Endothelial cell of umbilical vein (primary cell): ENCODE measurements around the gene ADORA2A. TPM values are rescaled to one million over a fixed set of nuclear protein-coding genes. Genes with fewer than 3 reads are reported as not detected.

ENCODE experiments used
- BruUV-seq: library from RNA; stranded (reverse); fragments of 400-500 nt; replicated peaks from 2 replicates; lab custom pipeline; 2021; lab: Mats Ljungman, UMichigan
- CTCF ChIA-PET: fragments of 300-600, 350-600 bp; sonication (Branson Sonifier 250); formaldehyde crosslinking; loops from one replicate; lab custom pipeline; 2021; ENCODE audit warnings: antibody characterized with exemption, inconsistent platforms; lab: Charles Lee
- POLR2A ChIA-PET: fragments of 300-600, 350-600 bp; sonication (Branson Sonifier 250); formaldehyde crosslinking; loops from one replicate; lab custom pipeline; 2021; ENCODE audit warnings: antibody characterized with exemption, inconsistent platforms; lab: Charles Lee
- DNase-seq: peaks from one replicate; pipeline ENCODE4 v3.0.0-alpha.2; 2011; ENCODE audit warnings: low read depth, low spot score
- FAIRE-seq: peaks from 2 replicates; lab custom pipeline; 2011; peaks lifted over from hg19 to GRCh38; lab: Jason Lieb, UNC
- H2AFZ ChIP-seq: 2 replicates; pipeline ENCODE4 v1.6.0; 2012; ENCODE audit warnings: low read depth, low read length, control low read depth, inconsistent platforms
- H3K27ac ChIP-seq: 2 replicates; pipeline ENCODE4 v1.5.1; 2011; ENCODE audit warnings: low read depth, mild to moderate bottlenecking, control low read depth, low read length, moderate library complexity; ENCODE audit not compliant: insufficient read depth
- H3K27me3 ChIP-seq, 2 experiments: 2 replicates each; pipeline versions ENCODE4 v1.6.0 to v1.6.1; 2011; ENCODE audit warnings: low read length in 2 of 2, mixed read lengths in 1 of 2; ENCODE audit not compliant: control insufficient read depth in 2 of 2, insufficient read depth in 2 of 2
- H3K36me3 ChIP-seq, 2 experiments: 2 replicates in 1 of 2; 3 replicates in 1 of 2; pipeline ENCODE4 v1.5.1; 2011; ENCODE audit warnings: low read length in 2 of 2, mild to moderate bottlenecking in 1 of 2, moderate library complexity in 1 of 2; ENCODE audit not compliant: control insufficient read depth in 2 of 2, insufficient read depth in 2 of 2; ENCODE audit errors: extremely low read depth in 1 of 2
- H3K4me1 ChIP-seq: 3 replicates; pipeline ENCODE4 v1.5.1; 2011; ENCODE audit warnings: mild to moderate bottlenecking, low read length; ENCODE audit not compliant: control insufficient read depth, insufficient read depth; ENCODE audit errors: extremely low read depth
- H3K4me2 ChIP-seq: 2 replicates; pipeline ENCODE4 v1.6.1; 2011; ENCODE audit warnings: low read length, control low read depth, mixed read lengths; ENCODE audit not compliant: insufficient read depth
- H3K4me3 ChIP-seq, 3 experiments: fragments of 200-600 bp in 1 of 3; sonication (generic), shearing (Covaris generic) in 1 of 3; replicated peaks in 1 of 3; 2 replicates each; pipeline ENCODE4 v1.5.1; 2011 to 2016; ENCODE audit warnings: control low read depth in 3 of 3, low read length in 3 of 3, mild to moderate bottlenecking in 2 of 3, inconsistent platforms in 1 of 3, low read depth in 1 of 3, moderate library complexity in 1 of 3; ENCODE audit not compliant: insufficient read depth in 1 of 3
- H3K79me2 ChIP-seq: 2 replicates; pipeline ENCODE4 v1.6.0; 2012; ENCODE audit warnings: low read length, inconsistent platforms; ENCODE audit not compliant: control insufficient read depth, insufficient read depth
- H3K9ac ChIP-seq: replicated peaks from 2 replicates; pipeline ENCODE3; 2011; ENCODE audit warnings: low read length, control low read depth; ENCODE audit not compliant: insufficient read depth; ENCODE audit errors: extremely low read depth
- H3K9me1 ChIP-seq: replicated peaks from 3 replicates; pipeline ENCODE4 v1.6.0; 2011; ENCODE audit warnings: mild to moderate bottlenecking, low read length; ENCODE audit not compliant: control insufficient read depth, insufficient read depth; ENCODE audit errors: extremely low read depth
- H3K9me3 ChIP-seq: replicated peaks from 2 replicates; pipeline ENCODE4 v1.5.1; 2012; ENCODE audit warnings: low read length, inconsistent platforms; ENCODE audit not compliant: control insufficient read depth, insufficient read depth
- H4K20me1 ChIP-seq: replicated peaks from 2 replicates; pipeline ENCODE3; 2011; ENCODE audit warnings: mild to moderate bottlenecking, low read length; ENCODE audit not compliant: control insufficient read depth, insufficient read depth; ENCODE audit errors: extremely low read depth
- CTCF ChIP-seq, 2 donors: IDR thresholded peaks; 1 replicate in 1 of 2; 2 replicates in 1 of 2; pipeline ENCODE4 v1.5.1; 2011; ENCODE audit warnings: low read length in 2 of 2, mild to moderate bottlenecking in 2 of 2, moderate library complexity in 2 of 2, control low read depth in 1 of 2, inconsistent platforms in 1 of 2, low read depth in 1 of 2; ENCODE audit not compliant: insufficient read depth in 1 of 2; ENCODE audit errors: extremely low read depth in 1 of 2
- GATA2 ChIP-seq: IDR thresholded peaks from 2 replicates; pipeline ENCODE4 v1.7.0; 2011; ENCODE audit warnings: low read depth, mild to moderate bottlenecking, moderate library complexity, mixed read lengths, low read length; ENCODE audit not compliant: insufficient read length, insufficient read depth
- JUN ChIP-seq: IDR thresholded peaks from 2 replicates; pipeline ENCODE4 v1.6.1; 2011; ENCODE audit warnings: borderline replicate concordance, low read depth; ENCODE audit not compliant: insufficient read length, insufficient read depth
- MAX ChIP-seq: IDR thresholded peaks from 2 replicates; pipeline ENCODE4 v1.6.1; 2011; ENCODE audit not compliant: insufficient read depth, insufficient read length
- MYC ChIP-seq: IDR thresholded peaks from one replicate; pipeline ENCODE4 v1.6.1; 2011; ENCODE audit warnings: mild to moderate bottlenecking, low read depth, low read length
- POLR2A ChIP-seq: IDR thresholded peaks from 2 replicates; pipeline ENCODE4 v1.6.1; 2012; ENCODE audit warnings: low read depth, mild to moderate bottlenecking, control low read depth, low read length
- POLR2AphosphoS5 ChIP-seq: IDR thresholded peaks from 2 replicates; pipeline ENCODE4 v1.6.1; 2012; ENCODE audit warnings: low read depth, mild to moderate bottlenecking, control low read depth, low read length, moderate library complexity; ENCODE audit not compliant: insufficient read depth
- dilution Hi-C: fragments of 300-500 bp; cut with MboI; formaldehyde crosslinking; loops from one replicate; pipeline ENCODE4 v1.15.0; 2019; ENCODE audit warnings: low sequenced_read_pairs; ENCODE audit not compliant: extremely low pct_ligation_motif_present
- intact Hi-C: fragments of 100-400 bp; cut with micrococcal nuclease; formaldehyde crosslinking; loops from one replicate; pipeline ENCODE4 v1.10.0; 2022
- polyA plus RNA-seq, 4 experiments: library from polyadenylated mRNA; depleted of rRNA in 3 of 4; stranded (reverse) in 3 of 4; unstranded in 1 of 4; fragments of >200 nt; gene quantifications; 2 replicates each; pipeline versions ENCODE4 v1.2.1 to v1.2.3, GENCODE V29; 2011 to 2012; ENCODE audit warnings: missing spikeins in 1 of 4
- total RNA-seq: library from RNA; stranded (reverse); gene quantifications from 2 replicates; pipeline ENCODE4 v1.2.3, GENCODE V29; 2021

ADORA2A gene
- total and polyA plus RNA-seq, 2 donors (not counting 3 experiments of a cell fraction or from before 2014, with no cell fraction given), result 20.0 to 33.1 TPM

DNA sequence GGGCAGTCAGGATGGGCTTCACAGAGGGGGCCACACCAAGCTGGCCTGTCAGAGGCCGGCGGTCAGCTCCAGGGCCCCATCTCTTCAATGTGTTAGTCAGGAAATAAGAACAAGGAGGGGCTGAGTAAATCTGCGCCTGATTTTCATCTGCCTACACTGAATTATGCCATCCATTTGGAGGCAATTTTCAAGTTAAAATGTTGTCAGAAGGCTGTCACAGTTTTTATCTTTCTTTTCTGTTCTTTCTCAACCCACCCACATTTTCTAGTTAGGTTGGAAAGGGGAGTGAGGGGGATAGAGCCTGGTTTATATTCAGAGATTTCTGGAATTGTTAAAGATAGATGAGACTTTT is 18.8 kb downstream of the ADORA2A start:
- no peak overlapping the region for H2AFZ ChIP-seq
- dilution Hi-C loops, result no loop called here
- H3K79me2 ChIP-seq, result no peaks in the 10 kb centered on the region
- H3K4me2 ChIP-seq, result no peak overlapping the region
- no peaks in the 10 kb centered on the region for H4K20me1 ChIP-seq
- no peaks in the 10 kb centered on the region for H3K9me3 ChIP-seq
- no TSS peak for BruUV-seq
- H3K4me3 ChIP-seq, result no peak overlapping the region
- no peak overlapping the region for H3K9ac ChIP-seq
- no peaks in the 10 kb centered on the region for H3K36me3 ChIP-seq
- intact Hi-C loops, result no loop called here
- ChIA-PET POLR2A (no interaction called here), CTCF (no interaction called here)
- no peaks in the 10 kb centered on the region for H3K9me1 ChIP-seq
- peaks cover 13% of the 10 kb centered on the region for H3K4me1 ChIP-seq
- no peaks in the 10 kb centered on the region for H3K27me3 ChIP-seq
- H3K27ac ChIP-seq, result no peak overlapping the region
- TF ChIP-seq JUN (no peak), MAX (no peak), POLR2A (no peak), POLR2AphosphoS5 (no peak), GATA2 (no peak)
- FAIRE-seq, result no peak
- DNase-seq, result no peak

- Histone ChIP-seq H2AFZ (peak overlapping the region; percentile 26), H3K27ac (peak overlapping the region; percentile 18), H4K20me1 (no peaks in the 10 kb centered on the region), H3K4me1 (peaks cover 12% of the 10 kb centered on the region), H3K27me3 (no peaks in the 10 kb centered on the region), H3K36me3 (no peaks in the 10 kb centered on the region), H3K79me2 (no peaks in the 10 kb centered on the region), H3K4me3 (no peak overlapping the region), H3K9me1 (no peaks in the 10 kb centered on the region), H3K9me3 (no peaks in the 10 kb centered on the region), H3K4me2 (no peak overlapping the region), H3K9ac (no peak overlapping the region)
- no peak for TF ChIP-seq MYC
- no peak for TF ChIP-seq CTCF (IDR thresholded peaks at IDR 0.05; ENCODE audit: extremely low read depth in 1 of 2, insufficient read depth in 1 of 2, low read depth in 1 of 2, low read length in 2 of 2)
- no peak for TF ChIP-seq MAX
- FAIRE-seq (peak; percentile 24), DNase-seq (peak; percentile 83)
- BruUV-seq, result no TSS peak
- POLR2A ChIA-PET, result interaction anchor here (0.6 to 1.1 kb wide), 2 partner anchors 79 to 1927 kb away, joined by 3 to 4 read pairs; no protein-coding TSS in a partner anchor
- intact Hi-C loops, result no loop called here
- dilution Hi-C loops, result no loop called here
- CTCF ChIA-PET, result no interaction called here
Observed at GRCh38 chr22:24450610-24451009, 23.2 kb downstream of the ADORA2A start.
